SU-DHL-6 (cell line): Measurements from ENCODE around the gene IL32.
"Not testable (repeated sequence)": the region's sequence is repeated elsewhere in the genome, so short reads cannot be mapped to it uniquely, and the experiment has no call there.

Experiments
- H2AFZ ChIP-seq: fragments of 200-600 bp; sonication (generic); 2 replicates; pipeline ENCODE4 v1.6.1; 2014; ENCODE audit warnings: low read depth, mild to moderate bottlenecking, moderate library complexity, mixed read lengths, antibody characterized with exemption, low read length; ENCODE audit not compliant: severe bottlenecking
- H3F3A ChIP-seq: fragments of 200-600 bp; shearing (Covaris generic); 2 replicates; pipeline ENCODE4 v1.6.0; 2016; ENCODE audit warnings: antibody characterized with exemption, mild to moderate bottlenecking; ENCODE audit not compliant: insufficient read depth
- H3K27ac ChIP-seq: fragments of 200-600 bp; sonication (generic); 2 replicates; pipeline ENCODE4 v1.5.1; 2016; ENCODE audit warnings: low read depth, mild to moderate bottlenecking, low read length, moderate library complexity, mixed read lengths
- H3K27me3 ChIP-seq: fragments of 200-600 bp; sonication (generic), shearing (Covaris generic); 2 replicates; pipeline ENCODE4 v1.6.0; 2014; ENCODE audit warnings: mild to moderate bottlenecking, low read length
- H3K36me3 ChIP-seq: fragments of 200-600 bp; sonication (generic); 2 replicates; pipeline ENCODE4 v1.6.1; 2014; ENCODE audit warnings: mild to moderate bottlenecking, low read length, mixed read lengths
- H3K4me2 ChIP-seq: fragments of 300-600, 200-600 bp; shearing (Covaris generic), sonication (generic); 2 replicates; pipeline ENCODE4 v1.6.0; 2014; ENCODE audit warnings: low read length, low read depth, mild to moderate bottlenecking; ENCODE audit not compliant: poor library complexity, severe bottlenecking
- H3K4me3 ChIP-seq: fragments of 200-600 bp; sonication (generic); 2 replicates; pipeline ENCODE4 v1.5.1; 2014; ENCODE audit warnings: antibody characterized with exemption, low read length, mild to moderate bottlenecking, mixed read lengths; ENCODE audit not compliant: insufficient read depth, poor library complexity, severe bottlenecking
- H3K79me2 ChIP-seq: fragments of 200-600 bp; sonication (generic); 2 replicates; pipeline ENCODE4 v1.6.1; 2014; ENCODE audit warnings: mild to moderate bottlenecking, low read length, moderate library complexity; ENCODE audit not compliant: insufficient read depth
- H3K9ac ChIP-seq: fragments of 200-600 bp; sonication (generic); 2 replicates; pipeline ENCODE4 v1.7.0; 2014; ENCODE audit warnings: mild to moderate bottlenecking, low read length
- H3K9me2 ChIP-seq: fragments of 200-600 bp; sonication (generic); replicated peaks from 2 replicates; pipeline ENCODE4 v1.6.1; 2014; ENCODE audit warnings: low read length; ENCODE audit not compliant: insufficient read depth
- H3K9me3 ChIP-seq: fragments of 200-600 bp; sonication (generic); 2 replicates; pipeline ENCODE4 v1.6.1; 2014; ENCODE audit warnings: low read length, mixed read lengths; ENCODE audit not compliant: insufficient read depth
- H4K20me1 ChIP-seq: fragments of 200-600 bp; sonication (generic); 2 replicates; pipeline ENCODE4 v1.6.1; 2014; ENCODE audit warnings: low read depth, mild to moderate bottlenecking, antibody characterized with exemption, low read length, moderate library complexity, mixed read lengths
- EZH2phosphoT487 ChIP-seq: fragments of 200-600 bp; sonication (generic), shearing (Covaris generic); conservative IDR thresholded peaks from 2 replicates; pipeline ENCODE4 v1.6.1; 2018; ENCODE audit warnings: mild to moderate bottlenecking, antibody characterized with exemption, low read length, moderate library complexity, mixed read lengths
- TF ChIP-seq, protein P1 (sequence below): fragments of 200-600 bp; sonication (generic); IDR thresholded peaks from one replicate; pipeline ENCODE4 v1.5.1; 2017; ENCODE audit warnings: antibody characterized with exemption, mild to moderate bottlenecking, low read length, moderate library complexity; ENCODE audit not compliant: insufficient read depth, poor library complexity, severe bottlenecking

The IL32 gene

DNA sequence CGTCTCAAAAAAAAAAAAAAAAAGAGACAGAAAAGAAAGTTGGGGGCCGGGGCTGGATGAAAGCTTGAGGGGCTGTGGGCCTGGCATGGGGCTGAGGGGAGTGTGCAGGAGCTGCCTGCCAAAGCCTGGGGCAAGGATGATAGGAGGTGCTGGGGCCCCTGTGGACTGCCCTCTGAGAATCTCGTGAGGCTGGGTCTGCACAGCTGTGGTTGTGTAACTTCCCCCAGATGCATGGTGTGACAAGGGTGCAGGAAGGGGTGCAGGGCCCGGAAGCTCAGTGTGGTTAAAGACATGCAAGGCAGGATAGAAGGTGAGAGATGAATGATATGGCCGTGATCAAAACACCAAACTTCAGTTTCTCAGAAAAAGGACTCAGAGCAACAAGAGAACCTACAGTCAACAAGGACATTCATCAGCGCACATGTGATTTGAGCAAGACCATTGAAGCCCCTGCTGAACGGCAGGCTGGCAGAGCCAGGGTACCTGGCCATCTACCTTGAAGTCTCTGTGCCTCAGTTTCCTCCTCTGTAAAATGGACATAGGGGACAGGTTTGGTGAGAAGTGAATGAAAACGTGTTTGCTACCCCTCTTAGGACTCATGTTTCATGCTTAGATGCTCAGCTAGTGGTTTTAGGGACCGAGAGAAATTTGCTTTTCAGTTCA is 9.6 kb downstream of the IL32 start:
- Histone ChIP-seq H3K4me2 (peak overlapping the region; percentile 78), H4K20me1 (no peaks in the 10 kb centered on the region), H3K9me2 (no peaks in the 10 kb centered on the region), H3K9ac (peak overlapping the region; percentile 50), H3K9me3 (no peaks in the 10 kb centered on the region; the same call in 1 of the 2 replicates), H3K27ac (peak overlapping the region; percentile 97), H3K4me3 (peak overlapping the region; percentile 43), H3K79me2 (no peaks in the 10 kb centered on the region), H3F3A (peaks cover 24% of the 10 kb centered on the region; the same call in 1 of the 2 replicates), H3K27me3 (no peaks in the 10 kb centered on the region), H3K36me3 (no peaks in the 10 kb centered on the region), H2AFZ (peak overlapping the region; percentile 18)
- no peak for TF ChIP-seq EZH2phosphoT487
- TF ChIP-seq, protein P1, sequence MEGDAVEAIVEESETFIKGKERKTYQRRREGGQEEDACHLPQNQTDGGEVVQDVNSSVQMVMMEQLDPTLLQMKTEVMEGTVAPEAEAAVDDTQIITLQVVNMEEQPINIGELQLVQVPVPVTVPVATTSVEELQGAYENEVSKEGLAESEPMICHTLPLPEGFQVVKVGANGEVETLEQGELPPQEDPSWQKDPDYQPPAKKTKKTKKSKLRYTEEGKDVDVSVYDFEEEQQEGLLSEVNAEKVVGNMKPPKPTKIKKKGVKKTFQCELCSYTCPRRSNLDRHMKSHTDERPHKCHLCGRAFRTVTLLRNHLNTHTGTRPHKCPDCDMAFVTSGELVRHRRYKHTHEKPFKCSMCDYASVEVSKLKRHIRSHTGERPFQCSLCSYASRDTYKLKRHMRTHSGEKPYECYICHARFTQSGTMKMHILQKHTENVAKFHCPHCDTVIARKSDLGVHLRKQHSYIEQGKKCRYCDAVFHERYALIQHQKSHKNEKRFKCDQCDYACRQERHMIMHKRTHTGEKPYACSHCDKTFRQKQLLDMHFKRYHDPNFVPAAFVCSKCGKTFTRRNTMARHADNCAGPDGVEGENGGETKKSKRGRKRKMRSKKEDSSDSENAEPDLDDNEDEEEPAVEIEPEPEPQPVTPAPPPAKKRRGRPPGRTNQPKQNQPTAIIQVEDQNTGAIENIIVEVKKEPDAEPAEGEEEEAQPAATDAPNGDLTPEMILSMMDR: no peak

DNA sequence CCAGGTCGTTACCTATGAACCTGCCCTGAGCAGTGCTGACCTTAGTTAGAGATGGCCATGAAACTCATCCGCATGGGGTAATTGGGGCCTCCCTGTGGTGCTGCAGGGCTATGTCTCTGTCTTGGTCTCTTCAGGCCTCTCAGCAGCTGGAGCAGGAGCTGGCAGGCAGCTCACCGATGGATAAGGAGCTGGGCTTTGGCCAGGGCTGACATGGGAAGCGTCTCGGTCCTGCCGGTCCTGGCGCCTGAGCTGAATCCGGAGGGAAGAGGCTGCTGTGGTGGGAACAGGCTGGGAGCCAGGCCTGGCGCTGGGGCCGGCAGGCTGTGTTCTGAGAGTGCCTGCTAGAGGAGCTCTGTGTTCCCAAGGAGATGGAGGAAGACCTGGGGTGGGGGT is 10.1 kb downstream of the IL32 start:
- H3K9ac ChIP-seq: peak overlapping the region; percentile 50
- H4K20me1 ChIP-seq: no peaks in the 10 kb centered on the region
- peak overlapping the region; percentile 18 for H2AFZ ChIP-seq
- no peaks in the 10 kb centered on the region for H3K79me2 ChIP-seq
- H3K36me3 ChIP-seq: no peaks in the 10 kb centered on the region
- TF ChIP-seq EZH2phosphoT487: no peak
- TF ChIP-seq, protein P1: no peak
- H3K4me3 ChIP-seq: no peak overlapping the region
- H3F3A ChIP-seq: peaks cover 24% of the 10 kb centered on the region; the same call in 1 of the 2 replicates
- peak overlapping the region; percentile 78 for H3K4me2 ChIP-seq
- peak overlapping the region; percentile 97 for H3K27ac ChIP-seq
- H3K9me3 ChIP-seq: no peaks in the 10 kb centered on the region; the same call in 1 of the 2 replicates
- H3K9me2 ChIP-seq: no peaks in the 10 kb centered on the region
- H3K27me3 ChIP-seq: no peaks in the 10 kb centered on the region

DNA sequence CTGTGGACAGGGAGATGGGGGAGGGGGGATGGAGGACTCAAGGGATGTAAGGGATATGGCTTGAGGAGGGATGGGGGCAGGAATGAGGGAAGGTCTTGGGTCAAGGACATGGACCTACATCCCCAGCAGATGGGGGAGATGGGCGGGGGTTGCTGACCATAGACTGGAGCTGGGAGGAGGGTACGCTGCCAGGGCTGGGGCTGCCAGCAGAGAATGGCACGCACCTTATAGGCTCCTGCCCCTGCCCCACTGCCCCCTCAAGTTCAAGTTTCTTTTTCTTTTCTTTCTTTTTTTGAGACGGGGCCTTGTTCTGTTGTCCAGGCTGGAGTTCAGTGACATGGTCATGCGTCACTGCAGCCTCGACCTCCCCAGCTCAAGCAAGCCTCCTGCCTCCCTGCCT is 10.5 kb downstream of the IL32 start:
- H3K4me2 ChIP-seq: peak overlapping the region; percentile 78
- peaks cover 24% of the 10 kb centered on the region; the same call in 1 of the 2 replicates for H3F3A ChIP-seq
- peak overlapping the region; percentile 97 for H3K27ac ChIP-seq
- H3K36me3 ChIP-seq, H3K79me2 ChIP-seq, H3K9me2 ChIP-seq, H3K9me3 ChIP-seq, H4K20me1 ChIP-seq, H3K27me3 ChIP-seq, H2AFZ ChIP-seq: not testable (repeated sequence)
- peak overlapping the region; percentile 50 for H3K9ac ChIP-seq
- peak overlapping the region; percentile 4 for H3K4me3 ChIP-seq

DNA sequence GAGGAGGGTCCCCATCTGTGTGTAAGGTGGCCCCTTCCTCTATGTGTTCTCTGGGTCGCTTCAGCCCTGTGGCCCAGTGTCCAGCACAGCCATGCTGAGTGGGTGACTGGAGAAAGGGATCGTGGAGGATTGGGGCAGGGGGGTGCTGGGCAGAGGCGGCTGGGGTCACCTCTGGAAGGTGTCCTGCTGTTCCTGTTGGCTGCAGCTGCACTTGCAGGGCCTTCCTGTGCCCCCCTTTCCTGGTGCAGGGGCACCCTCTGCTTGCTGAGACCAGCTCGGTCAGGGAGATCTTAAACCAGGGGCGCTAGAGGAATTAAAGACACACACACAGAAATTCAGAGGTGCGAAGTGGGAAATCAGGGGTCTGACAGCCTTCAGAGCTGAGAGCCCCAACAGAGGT is 11.1 kb downstream of the IL32 start:
- no peaks in the 10 kb centered on the region for H3K36me3 ChIP-seq
- no peaks in the 10 kb centered on the region for H3K9me2 ChIP-seq
- H4K20me1 ChIP-seq: no peaks in the 10 kb centered on the region
- H3F3A ChIP-seq: peaks cover 24% of the 10 kb centered on the region; the same call in 1 of the 2 replicates
- H3K4me2 ChIP-seq: peak overlapping the region; percentile 78
- H3K9me3 ChIP-seq: no peaks in the 10 kb centered on the region; the same call in 1 of the 2 replicates
- peak overlapping the region; percentile 4 for H3K4me3 ChIP-seq
- TF ChIP-seq, protein P1: no peak
- no peak for TF ChIP-seq EZH2phosphoT487
- no peaks in the 10 kb centered on the region for H3K27me3 ChIP-seq
- no peaks in the 10 kb centered on the region for H3K79me2 ChIP-seq
- H3K27ac ChIP-seq: peak overlapping the region; percentile 97
- peak overlapping the region; percentile 50 for H3K9ac ChIP-seq
- no peak overlapping the region for H2AFZ ChIP-seq
